WI38 (cell line): ENCODE results near the gene MND1.

Experiments
- H3K4me3 ChIP-seq: 2 replicates; pipeline ENCODE4 v1.5.1; 2011; ENCODE audit warnings: low read depth, mild to moderate bottlenecking, control low read depth, low read length
- TF ChIP-seq, protein P1 (sequence below): IDR thresholded peaks from 2 replicates; pipeline ENCODE4 v1.5.1; 2012; ENCODE audit warnings: low read depth, mild to moderate bottlenecking, control low read depth, low read length

Gene MND1

DNA sequence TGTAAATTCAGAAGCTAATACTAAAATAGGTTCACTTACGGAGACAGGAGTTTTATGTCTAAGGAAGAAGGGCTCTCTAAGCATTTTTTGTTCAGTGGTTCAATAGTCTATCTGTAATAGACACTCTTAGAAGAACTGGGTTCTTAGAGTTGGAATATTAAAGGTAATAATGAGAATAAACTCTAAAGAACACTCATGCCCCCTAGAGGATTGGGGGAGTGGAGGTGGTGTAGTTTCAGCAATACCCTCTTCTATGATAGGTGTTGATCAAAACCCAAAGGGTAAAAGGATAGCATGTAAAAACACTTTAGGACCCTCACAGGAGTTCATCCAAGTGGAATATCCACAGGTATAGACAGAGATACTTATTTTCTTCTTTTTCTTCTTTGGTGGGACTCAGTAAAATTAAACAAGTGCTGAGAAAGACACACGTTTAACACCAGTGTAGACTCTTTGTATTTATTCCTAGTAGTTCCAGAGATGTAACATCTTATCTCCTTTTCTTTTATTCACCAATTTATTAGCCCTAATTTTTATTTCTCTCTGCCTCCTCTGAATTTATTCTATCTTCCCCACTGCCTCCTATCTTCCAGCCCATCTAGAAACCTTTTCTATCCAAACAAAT is 25.7 kb upstream of the MND1 start:
- no peak overlapping the region for H3K4me3 ChIP-seq
- TF ChIP-seq, protein P1, sequence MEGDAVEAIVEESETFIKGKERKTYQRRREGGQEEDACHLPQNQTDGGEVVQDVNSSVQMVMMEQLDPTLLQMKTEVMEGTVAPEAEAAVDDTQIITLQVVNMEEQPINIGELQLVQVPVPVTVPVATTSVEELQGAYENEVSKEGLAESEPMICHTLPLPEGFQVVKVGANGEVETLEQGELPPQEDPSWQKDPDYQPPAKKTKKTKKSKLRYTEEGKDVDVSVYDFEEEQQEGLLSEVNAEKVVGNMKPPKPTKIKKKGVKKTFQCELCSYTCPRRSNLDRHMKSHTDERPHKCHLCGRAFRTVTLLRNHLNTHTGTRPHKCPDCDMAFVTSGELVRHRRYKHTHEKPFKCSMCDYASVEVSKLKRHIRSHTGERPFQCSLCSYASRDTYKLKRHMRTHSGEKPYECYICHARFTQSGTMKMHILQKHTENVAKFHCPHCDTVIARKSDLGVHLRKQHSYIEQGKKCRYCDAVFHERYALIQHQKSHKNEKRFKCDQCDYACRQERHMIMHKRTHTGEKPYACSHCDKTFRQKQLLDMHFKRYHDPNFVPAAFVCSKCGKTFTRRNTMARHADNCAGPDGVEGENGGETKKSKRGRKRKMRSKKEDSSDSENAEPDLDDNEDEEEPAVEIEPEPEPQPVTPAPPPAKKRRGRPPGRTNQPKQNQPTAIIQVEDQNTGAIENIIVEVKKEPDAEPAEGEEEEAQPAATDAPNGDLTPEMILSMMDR: peak; percentile 62

DNA sequence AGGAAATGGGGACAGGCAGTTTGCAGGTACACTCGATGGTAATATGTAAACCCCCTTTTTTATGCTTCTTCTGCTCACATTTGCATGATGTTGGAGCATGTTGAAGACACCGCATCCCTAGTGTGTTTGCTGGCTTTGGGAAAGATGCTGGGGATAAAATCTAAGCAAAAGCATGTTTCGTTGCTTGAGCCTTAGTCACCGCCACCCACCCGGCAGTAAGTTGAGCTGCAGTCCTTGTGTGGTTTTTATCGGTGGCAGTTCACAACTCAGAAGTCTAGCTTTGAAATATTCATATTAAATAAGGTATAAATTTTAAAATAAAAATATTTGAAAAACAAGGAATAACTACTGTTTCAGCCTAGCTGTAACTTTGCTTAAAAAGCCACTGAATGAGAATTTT is 21.7 kb upstream of the MND1 start:
- TF ChIP-seq, protein P1: no peak
- H3K4me3 ChIP-seq: no peak overlapping the region

DNA sequence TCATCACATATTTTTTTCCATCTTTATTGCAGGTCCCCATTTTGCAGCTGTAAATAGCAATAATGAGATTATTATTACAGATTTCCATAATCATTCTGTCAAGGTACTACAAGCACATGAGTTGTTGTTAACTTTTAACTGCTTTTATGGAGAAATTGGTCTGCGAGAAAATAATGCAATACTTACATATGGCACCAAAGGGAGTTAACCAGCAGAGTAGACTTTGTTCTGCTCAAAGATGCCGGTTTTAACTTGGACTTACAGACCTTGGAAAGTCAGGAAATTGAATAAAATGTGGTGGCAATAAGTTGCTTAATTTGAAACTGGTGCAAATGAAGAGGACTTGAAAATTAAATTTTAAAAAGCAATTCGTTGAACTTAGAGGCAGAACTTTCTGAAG is 20.4 kb upstream of the MND1 start:
- H3K4me3 ChIP-seq: no peak overlapping the region
- TF ChIP-seq, protein P1: no peak

DNA sequence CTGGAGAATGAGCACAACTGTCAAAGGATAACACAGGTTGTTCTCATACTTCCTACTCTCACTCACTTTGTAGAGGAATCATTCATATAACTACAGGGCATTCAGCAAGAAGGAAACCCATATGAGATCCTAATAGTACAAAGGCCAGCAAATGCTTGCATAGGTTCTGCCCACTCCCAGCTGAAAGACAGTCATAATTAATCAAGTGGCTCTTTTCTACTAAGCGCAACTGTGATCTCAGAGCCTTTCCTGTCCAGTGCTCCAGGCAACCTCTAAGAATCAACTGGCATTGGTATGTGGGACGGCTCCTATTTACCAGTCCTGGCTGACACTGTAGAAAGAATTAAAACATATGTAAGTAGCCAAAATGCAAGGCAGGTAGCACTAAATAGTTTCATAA is 18.9 kb upstream of the MND1 start:
- no peak overlapping the region for H3K4me3 ChIP-seq
- TF ChIP-seq, protein P1: no peak

DNA sequence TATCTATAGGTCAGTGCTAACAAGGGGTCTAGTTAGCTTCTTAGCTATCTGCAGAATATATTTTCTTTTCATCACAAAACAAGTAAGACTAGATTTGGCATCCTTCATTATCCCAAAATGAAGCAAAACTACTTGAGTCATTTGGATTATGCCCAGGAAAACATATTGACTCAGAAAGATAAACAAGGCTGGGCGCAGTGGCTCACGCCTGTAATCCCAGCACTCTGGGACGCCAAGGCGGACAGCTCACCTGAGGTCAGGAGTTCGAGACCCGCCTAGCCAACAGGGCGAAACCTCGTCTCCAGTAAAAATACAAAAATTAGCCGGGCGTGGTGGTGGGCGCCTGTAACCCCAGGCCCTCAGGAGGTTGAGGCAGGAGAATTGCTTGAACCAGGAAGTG is 18.0 kb upstream of the MND1 start:
- no peak overlapping the region for H3K4me3 ChIP-seq
- TF ChIP-seq, protein P1: no peak

DNA sequence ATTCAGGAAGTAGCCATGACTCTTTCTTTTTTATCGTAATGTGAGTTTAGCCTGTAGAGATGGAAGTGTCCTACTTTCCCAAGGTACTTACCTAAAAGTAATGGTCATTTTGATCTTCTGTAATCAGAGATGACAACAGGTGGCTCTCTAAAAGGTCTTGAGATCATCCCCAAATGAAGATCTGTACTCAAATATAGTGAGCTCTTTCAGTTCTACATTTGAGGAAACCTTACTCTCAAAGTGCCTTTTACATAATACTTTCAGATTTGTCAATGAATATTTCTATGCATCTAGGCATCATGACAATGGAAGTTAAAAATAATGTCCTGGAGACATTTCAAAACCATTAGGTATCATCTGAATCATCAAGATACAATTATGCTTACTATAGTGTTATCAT is 17.2 kb upstream of the MND1 start:
- TF ChIP-seq, protein P1: no peak
- H3K4me3 ChIP-seq: no peak overlapping the region

DNA sequence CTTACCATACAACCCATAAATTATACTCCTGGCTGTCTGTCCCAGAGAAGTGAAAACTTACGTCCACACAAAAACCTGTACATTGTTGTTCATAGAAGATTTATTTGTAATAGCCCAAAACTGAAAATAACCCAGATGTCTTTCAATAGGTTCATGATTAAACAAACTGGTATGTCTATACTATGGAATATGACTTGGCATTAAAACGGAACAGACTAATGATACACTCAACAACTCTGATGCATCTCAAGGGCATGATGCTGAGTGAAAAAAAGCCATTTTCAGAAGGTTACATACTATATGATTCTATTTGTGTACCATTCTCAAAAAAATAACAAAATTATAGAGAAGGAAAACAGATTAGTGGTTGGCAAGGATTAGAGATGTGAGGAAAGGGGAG is 11.6 kb upstream of the MND1 start:
- TF ChIP-seq, protein P1: no peak
- H3K4me3 ChIP-seq: no peak overlapping the region
